PFSK-1 (cell line): ENCODE results near the gene TRIM47.

ENCODE experiments used
- POLR2AphosphoS5 ChIP-seq: IDR thresholded peaks from 2 replicates; pipeline ENCODE4 v1.6.1; 2012; ENCODE audit warnings: low read depth, mild to moderate bottlenecking, control low read depth, low read length, moderate library complexity
- SIN3A ChIP-seq: IDR thresholded peaks from 2 replicates; pipeline ENCODE4 v1.6.1; 2012; ENCODE audit warnings: mild to moderate bottlenecking, low read length, moderate library complexity, borderline replicate concordance; ENCODE audit not compliant: insufficient read depth
- TAF1 ChIP-seq: IDR thresholded peaks from 2 replicates; pipeline ENCODE4 v1.6.1; 2012; ENCODE audit warnings: low read length, control low read depth, borderline replicate concordance; ENCODE audit not compliant: insufficient read depth
- TF ChIP-seq, protein P1 (sequence below), 2 experiments: IDR thresholded peaks; 2 replicates each; pipeline versions ENCODE4 v1.6.1 to v1.8.0; 2011 to 2012; ENCODE audit warnings: low read depth in 2 of 2, low read length in 2 of 2, control low read depth in 1 of 2, inconsistent platforms in 1 of 2, mild to moderate bottlenecking in 1 of 2, moderate library complexity in 1 of 2; ENCODE audit not compliant: insufficient read depth in 1 of 2

DNA sequence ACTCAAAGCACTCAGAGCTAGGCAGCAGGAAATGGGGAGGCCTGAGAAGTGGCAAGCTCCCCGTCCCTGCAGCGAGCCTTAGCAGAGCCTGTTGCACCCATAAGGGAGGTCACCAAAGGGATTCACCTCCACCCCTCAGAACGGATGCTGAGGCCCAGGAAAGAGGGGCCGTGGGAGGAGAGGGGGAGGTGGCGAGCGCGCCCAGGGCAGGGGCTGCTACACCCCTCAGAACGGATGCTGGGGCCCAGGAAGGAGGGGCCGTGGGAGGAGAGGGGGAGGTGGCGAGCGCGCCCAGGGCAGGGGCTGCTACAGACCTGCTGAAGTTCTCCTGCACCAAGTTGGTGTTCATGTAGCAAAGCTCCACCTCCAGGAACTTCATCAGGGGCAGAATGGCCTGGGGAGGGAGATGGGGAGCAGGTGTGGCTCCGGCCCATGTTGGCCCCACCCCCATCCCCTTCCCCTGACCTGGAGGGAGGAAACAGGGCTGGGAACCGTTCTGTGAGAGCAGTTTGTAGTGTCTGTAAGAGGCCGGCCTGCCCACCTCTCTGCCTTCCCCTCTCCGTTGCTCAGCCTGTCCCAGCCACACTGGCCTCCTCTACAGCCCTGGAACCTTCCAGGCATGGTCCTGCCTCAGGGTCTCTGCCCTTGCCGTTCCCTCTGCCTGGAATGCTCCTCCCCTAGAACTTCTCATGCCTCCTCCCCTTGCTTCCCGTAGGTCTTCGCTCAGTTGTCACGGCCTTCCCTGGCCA lies 45.6 kb downstream of the TRIM47 start:
- peak; percentile 49 for TF ChIP-seq POLR2AphosphoS5
- no peak for TF ChIP-seq TAF1
- TF ChIP-seq, protein P1, sequence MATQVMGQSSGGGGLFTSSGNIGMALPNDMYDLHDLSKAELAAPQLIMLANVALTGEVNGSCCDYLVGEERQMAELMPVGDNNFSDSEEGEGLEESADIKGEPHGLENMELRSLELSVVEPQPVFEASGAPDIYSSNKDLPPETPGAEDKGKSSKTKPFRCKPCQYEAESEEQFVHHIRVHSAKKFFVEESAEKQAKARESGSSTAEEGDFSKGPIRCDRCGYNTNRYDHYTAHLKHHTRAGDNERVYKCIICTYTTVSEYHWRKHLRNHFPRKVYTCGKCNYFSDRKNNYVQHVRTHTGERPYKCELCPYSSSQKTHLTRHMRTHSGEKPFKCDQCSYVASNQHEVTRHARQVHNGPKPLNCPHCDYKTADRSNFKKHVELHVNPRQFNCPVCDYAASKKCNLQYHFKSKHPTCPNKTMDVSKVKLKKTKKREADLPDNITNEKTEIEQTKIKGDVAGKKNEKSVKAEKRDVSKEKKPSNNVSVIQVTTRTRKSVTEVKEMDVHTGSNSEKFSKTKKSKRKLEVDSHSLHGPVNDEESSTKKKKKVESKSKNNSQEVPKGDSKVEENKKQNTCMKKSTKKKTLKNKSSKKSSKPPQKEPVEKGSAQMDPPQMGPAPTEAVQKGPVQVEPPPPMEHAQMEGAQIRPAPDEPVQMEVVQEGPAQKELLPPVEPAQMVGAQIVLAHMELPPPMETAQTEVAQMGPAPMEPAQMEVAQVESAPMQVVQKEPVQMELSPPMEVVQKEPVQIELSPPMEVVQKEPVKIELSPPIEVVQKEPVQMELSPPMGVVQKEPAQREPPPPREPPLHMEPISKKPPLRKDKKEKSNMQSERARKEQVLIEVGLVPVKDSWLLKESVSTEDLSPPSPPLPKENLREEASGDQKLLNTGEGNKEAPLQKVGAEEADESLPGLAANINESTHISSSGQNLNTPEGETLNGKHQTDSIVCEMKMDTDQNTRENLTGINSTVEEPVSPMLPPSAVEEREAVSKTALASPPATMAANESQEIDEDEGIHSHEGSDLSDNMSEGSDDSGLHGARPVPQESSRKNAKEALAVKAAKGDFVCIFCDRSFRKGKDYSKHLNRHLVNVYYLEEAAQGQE (IDR thresholded peaks at IDR 0.05; ENCODE audit: insufficient read depth in 1 of 2, low read depth in 2 of 2, low read length in 2 of 2), result no peak
- no peak for TF ChIP-seq SIN3A
